ENCODE results near the gene CYP19A1.

DNA sequence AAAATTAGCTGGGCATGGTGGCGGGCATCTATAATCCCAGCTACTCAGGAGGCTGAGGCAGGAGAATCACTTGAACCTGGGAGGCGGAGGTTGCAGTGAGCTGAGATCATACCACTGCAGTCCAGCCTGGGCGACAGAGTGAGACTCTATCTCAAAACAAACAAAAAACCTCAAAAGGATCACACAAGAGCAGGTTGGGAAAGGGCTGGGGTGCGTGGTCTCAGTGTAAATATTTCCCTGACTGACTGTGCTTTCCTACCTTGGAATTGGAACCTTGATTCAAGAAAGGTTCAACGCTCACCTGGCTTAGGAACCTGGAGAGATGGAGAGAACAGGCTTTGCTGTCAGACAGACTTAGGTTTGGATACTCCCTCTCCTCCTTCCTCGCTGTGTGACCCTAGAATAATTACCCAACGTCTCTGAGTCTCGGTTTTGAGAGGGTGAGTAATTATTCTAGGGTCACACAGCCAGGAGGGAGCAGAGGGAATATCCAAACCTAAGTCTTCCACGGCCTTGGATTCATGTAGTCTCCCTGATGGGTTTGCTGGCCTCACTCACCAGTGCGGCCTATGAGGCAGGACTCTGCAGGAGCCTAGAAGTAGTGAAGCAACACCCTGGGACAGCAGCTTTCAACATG, 24.6 kb downstream of the CYP19A1 start:
- no peak for TF ChIP-seq EZH2 (IDR thresholded peaks at IDR 0.05; ENCODE audit: insufficient read depth, poor library complexity, severe bottlenecking)
- no peak for TF ChIP-seq EZH2phosphoT487 (IDR thresholded peaks at IDR 0.05; ENCODE audit: insufficient read depth, low read depth)

All from GM23248 (cell line).